Measurements from ENCODE around the gene KPNB1. TPM values are rescaled to one million over a fixed set of nuclear protein-coding genes. Genes with fewer than 3 reads are reported as not detected.
A peak's percentile ranks its signal among the peaks of the same experiment; 100 is the strongest.

KPNB1 gene
- total and polyA plus RNA-seq, 5 experiments from 2014 or later: 22.8 to 252 (median 32.2) TPM

- ATAC-seq (peak; percentile 65 to 88), DNase-seq (peak in 6 of 10 donors; percentile 15 to 76 (median 37))
- H3K27ac Mint-ChIP-seq: peak overlapping the region in 3 of 10 donors; percentile 34 to 89 (median 79)
- peaks cover 4 to 18% (median 10%) of the 10 kb centered on the region in 5 donors for H3K27me3 Mint-ChIP-seq
- peaks cover 20 to 71% (median 52%) of the 10 kb centered on the region in 4 donors for H3K4me1 Mint-ChIP-seq
- POLR2A ChIA-PET: interaction anchor here (1.2 to 1.3 kb wide), 2 partner anchors 14 to 15 kb away, joined by 3 to 5 read pairs; no protein-coding TSS in a partner anchor
- no peaks in the 10 kb centered on the region for H3K36me3 Mint-ChIP-seq
- no peaks in the 10 kb centered on the region for H3K9me3 Mint-ChIP-seq
- peak overlapping the region in 8 of 10 donors; percentile 44 to 75 (median 62) for H3K4me3 Mint-ChIP-seq
These were observed 71.2 kb downstream of the KPNB1 start for GRCh38 chr17:47720754-47721533.

GRCh38 chr17:47721725-47722124, 72.0 kb downstream of the KPNB1 start:
- DNase-seq: no peak
- Mint-ChIP-seq H3K4me3 (peak overlapping the region in 4 of 10 donors; percentile 23 to 75 (median 61)), H3K27ac (peak overlapping the region in 2 of 10 donors; percentile 79 to 89), H3K36me3 (no peaks in the 10 kb centered on the region), H3K9me3 (no peaks in the 10 kb centered on the region), H3K4me1 (peaks cover 26 to 72% (median 57%) of the 10 kb centered on the region in 4 donors), H3K27me3 (peaks cover 4 to 23% (median 17%) of the 10 kb centered on the region in 5 donors)
- no peak for ATAC-seq
- POLR2A ChIA-PET: interaction anchor here (1.2 to 1.3 kb wide), 2 partner anchors 14 to 16 kb away, joined by 3 to 5 read pairs; no protein-coding TSS in a partner anchor

- ATAC-seq: no peak
- H3K27me3 Mint-ChIP-seq: peaks cover 4 to 46% (median 20%) of the 10 kb centered on the region in 5 donors
- POLR2A ChIA-PET: no interaction called here
- no peak overlapping the region for H3K4me3 Mint-ChIP-seq
- peak overlapping the region in 3 of 10 donors; percentile 26 to 31 (median 29) for H3K27ac Mint-ChIP-seq
- peaks cover 14 to 62% (median 38%) of the 10 kb centered on the region in 4 donors for H3K4me1 Mint-ChIP-seq
- no peak for DNase-seq
- no peaks in the 10 kb centered on the region for H3K36me3 Mint-ChIP-seq
- no peaks in the 10 kb centered on the region for H3K9me3 Mint-ChIP-seq
These were observed 75.0 kb downstream of the KPNB1 start for GRCh38 chr17:47724705-47725104.

- H3K4me1 Mint-ChIP-seq: peaks cover 14 to 59% (median 30%) of the 10 kb centered on the region in 4 donors
- ATAC-seq (no peak), DNase-seq (no peak)
- H3K36me3 Mint-ChIP-seq: no peaks in the 10 kb centered on the region
- H3K27me3 Mint-ChIP-seq: peaks cover 4 to 46% (median 20%) of the 10 kb centered on the region in 5 donors
- POLR2A ChIA-PET: no interaction called here
- no peaks in the 10 kb centered on the region for H3K9me3 Mint-ChIP-seq
- peak overlapping the region in 1 of 10 donors; percentile 71 for H3K27ac Mint-ChIP-seq
- no peak overlapping the region for H3K4me3 Mint-ChIP-seq
These were observed 75.9 kb downstream of the KPNB1 start for GRCh38 chr17:47725446-47726111.

GRCh38 chr17:47726796-47727703, 77.3 kb downstream of the KPNB1 start:
- Mint-ChIP-seq H3K27me3 (peaks cover 2 to 46% (median 17%) of the 10 kb centered on the region in 5 donors), H3K27ac (peak overlapping the region in 5 of 10 donors; percentile 3 to 85 (median 33))
- POLR2A ChIA-PET: interaction anchor here (0.6 kb wide), 1 partner anchor 95 kb away, joined by 6 read pairs; no protein-coding TSS in a partner anchor

GRCh38 chr17:47727704-47728036, 78.0 kb downstream of the KPNB1 start:
- ATAC-seq (no peak), DNase-seq (no peak)
- H3K4me3 Mint-ChIP-seq: no peak overlapping the region
- peak overlapping the region in 1 of 10 donors; percentile 90 for H3K27ac Mint-ChIP-seq
- peaks cover 18 to 66% (median 31%) of the 10 kb centered on the region in 4 donors for H3K4me1 Mint-ChIP-seq
- peaks cover 2 to 46% (median 17%) of the 10 kb centered on the region in 5 donors for H3K27me3 Mint-ChIP-seq
- POLR2A ChIA-PET: interaction anchor here (0.6 kb wide), 1 partner anchor 96 kb away, joined by 6 read pairs; no protein-coding TSS in a partner anchor
- no peaks in the 10 kb centered on the region for H3K36me3 Mint-ChIP-seq
- no peaks in the 10 kb centered on the region for H3K9me3 Mint-ChIP-seq

More at GRCh38 chr17:47726796-47727703, 77.3 kb downstream of the KPNB1 start:
- ATAC-seq (no peak), DNase-seq (peak in 1 of 10 donors; percentile 42)
- Mint-ChIP-seq H3K4me1 (peaks cover 12 to 60% (median 26%) of the 10 kb centered on the region in 4 donors), H3K9me3 (no peaks in the 10 kb centered on the region), H3K4me3 (peak overlapping the region in 1 of 10 donors; percentile 6), H3K36me3 (no peaks in the 10 kb centered on the region)

- POLR2A ChIA-PET: no interaction called here
- peaks cover 20 to 69% (median 36%) of the 10 kb centered on the region in 4 donors for H3K4me1 Mint-ChIP-seq
- peaks cover 2 to 46% (median 15%) of the 10 kb centered on the region in 5 donors for H3K27me3 Mint-ChIP-seq
- DNase-seq: peak in 1 of 10 donors; percentile 6
- H3K4me3 Mint-ChIP-seq: peak overlapping the region in 1 of 10 donors; percentile 14
- H3K27ac Mint-ChIP-seq: peak overlapping the region in 3 of 10 donors; percentile 37 to 90 (median 53)
- H3K9me3 Mint-ChIP-seq: no peaks in the 10 kb centered on the region
- H3K36me3 Mint-ChIP-seq: no peaks in the 10 kb centered on the region
- ATAC-seq: no peak
These were observed 78.6 kb downstream of the KPNB1 start for GRCh38 chr17:47728214-47728877.

GRCh38 chr17:47729476-47729875, 79.8 kb downstream of the KPNB1 start:
- peaks cover 5 to 55% (median 15%) of the 10 kb centered on the region in 5 donors for H3K27me3 Mint-ChIP-seq
- H3K36me3 Mint-ChIP-seq: no peaks in the 10 kb centered on the region
- H3K27ac Mint-ChIP-seq: peak overlapping the region in 2 of 10 donors; percentile 50 to 90
- POLR2A ChIA-PET: no interaction called here
- ATAC-seq: no peak
- DNase-seq: no peak
- H3K4me1 Mint-ChIP-seq: peaks cover 27 to 74% (median 44%) of the 10 kb centered on the region in 4 donors
- peak overlapping the region in 1 of 10 donors; percentile 57 for H3K4me3 Mint-ChIP-seq
- H3K9me3 Mint-ChIP-seq: no peaks in the 10 kb centered on the region

GRCh38 chr17:47730681-47731080, 81.0 kb downstream of the KPNB1 start:
- no peaks in the 10 kb centered on the region for H3K9me3 Mint-ChIP-seq
- H3K27me3 Mint-ChIP-seq: peaks cover 4 to 45% (median 9%) of the 10 kb centered on the region in 5 donors
- H3K27ac Mint-ChIP-seq: peak overlapping the region in 2 of 10 donors; percentile 69 to 86
- peak in 1 of 10 donors; percentile 52 for DNase-seq
- no peaks in the 10 kb centered on the region for H3K36me3 Mint-ChIP-seq
- H3K4me3 Mint-ChIP-seq: peak overlapping the region in 1 of 10 donors; percentile 55
- ATAC-seq: no peak
- H3K4me1 Mint-ChIP-seq: peaks cover 27 to 70% (median 43%) of the 10 kb centered on the region in 4 donors
- POLR2A ChIA-PET: no interaction called here

- DNase-seq (peak in 1 of 10 donors; percentile 28), ATAC-seq (no peak)
- peak overlapping the region in 1 of 10 donors; percentile 55 for H3K4me3 Mint-ChIP-seq
- H3K36me3 Mint-ChIP-seq: no peaks in the 10 kb centered on the region
- no peaks in the 10 kb centered on the region for H3K9me3 Mint-ChIP-seq
- POLR2A ChIA-PET: no interaction called here
- H3K27ac Mint-ChIP-seq: peak overlapping the region in 4 of 10 donors; percentile 15 to 86 (median 75)
- peaks cover 24 to 69% (median 39%) of the 10 kb centered on the region in 4 donors for H3K4me1 Mint-ChIP-seq
- H3K27me3 Mint-ChIP-seq: peaks cover 4 to 38% (median 7%) of the 10 kb centered on the region in 5 donors
These were observed 81.7 kb downstream of the KPNB1 start for GRCh38 chr17:47731396-47731795.

GRCh38 chr17:47732399-47733046, 82.8 kb downstream of the KPNB1 start:
- DNase-seq: no peak
- Mint-ChIP-seq H3K9me3 (no peaks in the 10 kb centered on the region), H3K27me3 (peaks cover 4 to 26% (median 5%) of the 10 kb centered on the region in 5 donors), H3K4me1 (peaks cover 20 to 68% (median 31%) of the 10 kb centered on the region in 4 donors), H3K4me3 (peak overlapping the region; percentile 69 to 90 (median 82)), H3K36me3 (no peaks in the 10 kb centered on the region), H3K27ac (peak overlapping the region in 8 of 10 donors; percentile 17 to 90 (median 77))
- no peak for ATAC-seq
- POLR2A ChIA-PET: interaction anchor here (0.7 to 1.3 kb wide), 7 partner anchors 27 to 163 kb away, joined by 3 to 5 read pairs (median 4); partner anchors contain the start of genes SP2 and TBKBP1

All from naive thymus-derived CD8-positive, alpha-beta T cell (primary cell).